HepG2 (cell line): Measurements from ENCODE around the gene FKBP5.

Experiments
- KAT7 ChIP-seq: IDR thresholded peaks from 2 replicates; pipeline ENCODE4 v1.6.1; 2018; ENCODE audit warnings: borderline replicate concordance, missing compliant biosample characterization
- KDM1A ChIP-seq: IDR thresholded peaks from 2 replicates; pipeline ENCODE4 v1.6.1; 2016; ENCODE audit warnings: missing compliant biosample characterization
- RFX5 ChIP-seq: IDR thresholded peaks from 2 replicates; pipeline ENCODE4 v1.6.1; 2011; ENCODE audit warnings: low read depth, low read length, improper control_type of control experiment
- SUZ12 ChIP-seq: fragments of 150-350 bp; IDR thresholded peaks from 2 replicates; pipeline ENCODE4 v1.6.1; 2014; ENCODE audit warnings: low read depth, low read length
- YY1 ChIP-seq: IDR thresholded peaks from 2 replicates; pipeline ENCODE4 v1.6.1; 2011; ENCODE audit warnings: low read length, low read depth, moderate library complexity, mild to moderate bottlenecking; ENCODE audit not compliant: insufficient read depth, insufficient replicate concordance
- ZFP36 ChIP-seq: fragments of 150-350 bp; IDR thresholded peaks from 2 replicates; pipeline ENCODE4 v1.6.1; 2018; ENCODE audit warnings: borderline replicate concordance, low read length, low read depth; ENCODE audit not compliant: partially characterized antibody
- ZFP36L1 ChIP-seq: sonication (generic); formaldehyde crosslinking; IDR thresholded peaks from 2 replicates; pipeline ENCODE4 v1.8.0; 2022; ENCODE audit warnings: mild to moderate bottlenecking, missing genetic modification reagents, moderate library complexity
- TF ChIP-seq, protein P1 (sequence below): sonication (generic); formaldehyde crosslinking; IDR thresholded peaks from 2 replicates; pipeline ENCODE4 v1.8.0; 2022; ENCODE audit warnings: mild to moderate bottlenecking, missing genetic modification reagents, moderate library complexity

DNA sequence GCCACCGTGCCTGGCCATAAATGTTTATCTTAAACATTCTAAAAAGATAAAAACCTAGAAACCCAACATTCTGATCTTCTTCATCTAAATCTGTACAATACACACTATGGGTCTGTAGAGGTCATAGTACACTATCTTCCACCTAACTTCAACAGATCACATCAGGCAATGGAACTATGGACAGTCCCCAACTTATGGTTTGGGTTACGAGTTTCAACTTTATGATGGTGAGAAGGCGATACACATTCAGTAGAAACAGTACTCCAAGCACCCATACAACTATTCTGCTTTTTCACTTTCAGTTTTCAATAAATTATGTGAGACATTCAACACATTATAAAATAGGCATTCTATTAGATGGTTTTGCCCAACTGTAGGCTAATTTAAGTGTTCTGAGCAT lies 23.1 kb downstream of the FKBP5 start:
- TF ChIP-seq ZFP36 (no peak), KDM1A (CRISPR knock-in tag) (no peak), SUZ12 (no peak), YY1 (no peak), KAT7 (CRISPR knock-in tag) (no peak), ZFP36L1 (CRISPR knock-in tag) (no peak), RFX5 (no peak)
- TF ChIP-seq, protein P1, sequence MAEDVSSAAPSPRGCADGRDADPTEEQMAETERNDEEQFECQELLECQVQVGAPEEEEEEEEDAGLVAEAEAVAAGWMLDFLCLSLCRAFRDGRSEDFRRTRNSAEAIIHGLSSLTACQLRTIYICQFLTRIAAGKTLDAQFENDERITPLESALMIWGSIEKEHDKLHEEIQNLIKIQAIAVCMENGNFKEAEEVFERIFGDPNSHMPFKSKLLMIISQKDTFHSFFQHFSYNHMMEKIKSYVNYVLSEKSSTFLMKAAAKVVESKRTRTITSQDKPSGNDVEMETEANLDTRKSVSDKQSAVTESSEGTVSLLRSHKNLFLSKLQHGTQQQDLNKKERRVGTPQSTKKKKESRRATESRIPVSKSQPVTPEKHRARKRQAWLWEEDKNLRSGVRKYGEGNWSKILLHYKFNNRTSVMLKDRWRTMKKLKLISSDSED, result no peak
